Activated CD8-positive, alpha-beta memory T cell treated with anti-CD3 and anti-CD28 coated beads, Interleukin-2, amount 10 ng/mL, durations not matched to agents 7 days and 5 days (primary cell): ENCODE data around the gene DOCK9. TPM values are rescaled to one million over a fixed set of nuclear protein-coding genes. Genes with fewer than 3 reads are reported as not detected.

ENCODE experiments used
- ATAC-seq: fragments of 150-1000 bp; cut with Tn5 transposase; one replicate; pipeline ENCODE4 v1.10.0; 2021; ENCODE audit warnings: moderate library complexity
- CTCF ChIA-PET: fragments of 350-600 bp; sonication (Branson Sonifier 250); formaldehyde crosslinking; loops from one replicate; lab custom pipeline; 2021; ENCODE audit warnings: antibody characterized with exemption; lab: Charles Lee
- DNase-seq: peaks from one replicate; pipeline ENCODE4 v3.0.0-alpha.2; 2020
- H3K27ac Mint-ChIP-seq: one replicate; pipeline ENCODE4 v1.8.0; 2021; ENCODE audit warnings: mild to moderate bottlenecking, mixed read lengths
- H3K27me3 Mint-ChIP-seq: one replicate; pipeline ENCODE4 v1.8.0; 2021; ENCODE audit warnings: mixed read lengths
- H3K36me3 Mint-ChIP-seq: one replicate; pipeline ENCODE4 v1.8.0; 2021; ENCODE audit warnings: mild to moderate bottlenecking, mixed read lengths
- H3K4me1 Mint-ChIP-seq: one replicate; pipeline ENCODE4 v1.8.0; 2021; ENCODE audit warnings: mixed read lengths
- H3K4me3 Mint-ChIP-seq: one replicate; pipeline ENCODE4 v1.8.0; 2021; ENCODE audit warnings: mild to moderate bottlenecking, moderate library complexity, mixed read lengths
- H3K9me3 Mint-ChIP-seq: one replicate; pipeline ENCODE4 v1.8.0; 2022; ENCODE audit warnings: low read depth, mixed read lengths
- total RNA-seq, 2 experiments: library from RNA; stranded (reverse); gene quantifications; one replicate each; pipeline ENCODE4 v1.2.3, GENCODE V29; 2021

Gene DOCK9
- total RNA-seq, 2 experiments from 2014 or later = 37.5 to 79.9 TPM

- Mint-ChIP-seq H3K27me3 (no peaks in the 10 kb centered on the region), H3K4me3 (no peak overlapping the region), H3K27ac (no peak overlapping the region), H3K4me1 (peaks cover 32% of the 10 kb centered on the region), H3K9me3 (peaks cover 5% of the 10 kb centered on the region), H3K36me3 (peaks cover 48% of the 10 kb centered on the region)
- CTCF ChIA-PET = no interaction called here
- ATAC-seq (no peak), DNase-seq (no peak)
Measured at GRCh38 chr13:98871727-98872126, 106.1 kb downstream of the DOCK9 start.

GRCh38 chr13:98869408-98870090 is 108.3 kb downstream of the DOCK9 start:
- peaks cover 42% of the 10 kb centered on the region for H3K36me3 Mint-ChIP-seq
- CTCF ChIA-PET = interaction anchor here (0.7 to 2.1 kb wide), 14 partner anchors 9 to 566 kb away, joined by 3 to 8 read pairs (median 4); no protein-coding TSS in a partner anchor
- ATAC-seq (peak; percentile 48), DNase-seq (no peak)
- H3K9me3 Mint-ChIP-seq = peaks cover 5% of the 10 kb centered on the region
- H3K4me1 Mint-ChIP-seq = peaks cover 15% of the 10 kb centered on the region
- no peaks in the 10 kb centered on the region for H3K27me3 Mint-ChIP-seq
- H3K27ac Mint-ChIP-seq = no peak overlapping the region
- H3K4me3 Mint-ChIP-seq = no peak overlapping the region

GRCh38 chr13:98868932-98869331 is 108.9 kb downstream of the DOCK9 start:
- H3K36me3 Mint-ChIP-seq = peaks cover 40% of the 10 kb centered on the region
- no peak overlapping the region for H3K27ac Mint-ChIP-seq

GRCh38 chr13:98866882-98867281 is 111.0 kb downstream of the DOCK9 start:
- Mint-ChIP-seq H3K9me3 (no peaks in the 10 kb centered on the region), H3K36me3 (peaks cover 32% of the 10 kb centered on the region), H3K4me3 (no peak overlapping the region), H3K27ac (no peak overlapping the region), H3K4me1 (no peaks in the 10 kb centered on the region), H3K27me3 (no peaks in the 10 kb centered on the region)
- no peak for ATAC-seq
- DNase-seq = no peak
- CTCF ChIA-PET = interaction anchor here (1.3 to 2.3 kb wide), 2 partner anchors 9 to 25 kb away, joined by 4 to 9 read pairs; no protein-coding TSS in a partner anchor

More at GRCh38 chr13:98868932-98869331, 108.9 kb downstream of the DOCK9 start:
- CTCF ChIA-PET = interaction anchor here (0.6 to 2.1 kb wide), 13 partner anchors 8 to 567 kb away, joined by 3 to 8 read pairs (median 3); no protein-coding TSS in a partner anchor
- H3K27me3 Mint-ChIP-seq = no peaks in the 10 kb centered on the region
- DNase-seq (no peak), ATAC-seq (no peak)
- peaks cover 9% of the 10 kb centered on the region for H3K4me1 Mint-ChIP-seq
- no peak overlapping the region for H3K4me3 Mint-ChIP-seq
- peaks cover 5% of the 10 kb centered on the region for H3K9me3 Mint-ChIP-seq

- Mint-ChIP-seq H3K4me1 (no peaks in the 10 kb centered on the region), H3K4me3 (no peak overlapping the region), H3K36me3 (peaks cover 35% of the 10 kb centered on the region), H3K9me3 (no peaks in the 10 kb centered on the region), H3K27ac (no peak overlapping the region), H3K27me3 (no peaks in the 10 kb centered on the region)
- no peak for DNase-seq
- CTCF ChIA-PET = interaction anchor here (1.3 kb wide), 1 partner anchor 9 kb away, joined by 3 read pairs; no protein-coding TSS in a partner anchor
- ATAC-seq = no peak
Measured at GRCh38 chr13:98860491-98860890, 117.4 kb downstream of the DOCK9 start.

GRCh38 chr13:98858191-98858590 is 119.7 kb downstream of the DOCK9 start:
- H3K36me3 Mint-ChIP-seq = peaks cover 39% of the 10 kb centered on the region
- no peak for DNase-seq
- CTCF ChIA-PET = interaction anchor here (1.7 kb wide), 1 partner anchor 15 kb away, joined by 3 read pairs; no protein-coding TSS in a partner anchor
- H3K27me3 Mint-ChIP-seq = no peaks in the 10 kb centered on the region
- peaks cover 16% of the 10 kb centered on the region for H3K4me1 Mint-ChIP-seq
- no peak for ATAC-seq
- no peak overlapping the region for H3K27ac Mint-ChIP-seq
- no peak overlapping the region for H3K4me3 Mint-ChIP-seq
- no peaks in the 10 kb centered on the region for H3K9me3 Mint-ChIP-seq

GRCh38 chr13:98856983-98857382 is 120.9 kb downstream of the DOCK9 start:
- H3K4me1 Mint-ChIP-seq = peaks cover 17% of the 10 kb centered on the region
- CTCF ChIA-PET = no interaction called here
- H3K27ac Mint-ChIP-seq = no peak overlapping the region
- DNase-seq (no peak), ATAC-seq (no peak)
- H3K4me3 Mint-ChIP-seq = no peak overlapping the region
- H3K9me3 Mint-ChIP-seq = no peaks in the 10 kb centered on the region
- peaks cover 38% of the 10 kb centered on the region for H3K36me3 Mint-ChIP-seq
- no peaks in the 10 kb centered on the region for H3K27me3 Mint-ChIP-seq

- Mint-ChIP-seq H3K27me3 (no peaks in the 10 kb centered on the region), H3K36me3 (peaks cover 24% of the 10 kb centered on the region), H3K4me3 (no peak overlapping the region), H3K4me1 (peaks cover 17% of the 10 kb centered on the region), H3K27ac (no peak overlapping the region), H3K9me3 (no peaks in the 10 kb centered on the region)
- CTCF ChIA-PET = interaction anchor here (0.7 to 1.2 kb wide), 3 partner anchors 14 to 415 kb away, joined by 3 read pairs; no protein-coding TSS in a partner anchor
- ATAC-seq (no peak), DNase-seq (no peak)
Measured at GRCh38 chr13:98854448-98854847, 123.4 kb downstream of the DOCK9 start.

GRCh38 chr13:98853771-98854221 is 124.1 kb downstream of the DOCK9 start:
- Mint-ChIP-seq H3K36me3 (peaks cover 24% of the 10 kb centered on the region), H3K9me3 (no peaks in the 10 kb centered on the region), H3K4me3 (peak overlapping the region; percentile 17), H3K27ac (peak overlapping the region; percentile 71), H3K4me1 (peaks cover 17% of the 10 kb centered on the region), H3K27me3 (no peaks in the 10 kb centered on the region)
- ATAC-seq (peak; percentile 99), DNase-seq (peak; percentile 85)
- CTCF ChIA-PET = interaction anchor here (1.1 to 1.2 kb wide), 2 partner anchors 15 to 416 kb away, joined by 3 read pairs; no protein-coding TSS in a partner anchor

- Mint-ChIP-seq H3K4me3 (no peak overlapping the region), H3K4me1 (peaks cover 20% of the 10 kb centered on the region), H3K27ac (no peak overlapping the region), H3K27me3 (no peaks in the 10 kb centered on the region), H3K9me3 (no peaks in the 10 kb centered on the region), H3K36me3 (peaks cover 31% of the 10 kb centered on the region)
- CTCF ChIA-PET = interaction anchor here (0.7 to 2.0 kb wide), 2 partner anchors 8 to 11 kb away, joined by 3 to 7 read pairs; no protein-coding TSS in a partner anchor
- no peak for DNase-seq
- no peak for ATAC-seq
Measured at GRCh38 chr13:98851276-98851675, 126.6 kb downstream of the DOCK9 start.

GRCh38 chr13:98848746-98849145 is 129.1 kb downstream of the DOCK9 start:
- CTCF ChIA-PET = interaction anchor here (1.1 to 1.6 kb wide), 2 partner anchors 9 to 175 kb away, joined by 3 to 5 read pairs; no protein-coding TSS in a partner anchor
- Mint-ChIP-seq H3K4me1 (peaks cover 10% of the 10 kb centered on the region), H3K4me3 (no peak overlapping the region), H3K9me3 (no peaks in the 10 kb centered on the region), H3K27ac (no peak overlapping the region), H3K27me3 (no peaks in the 10 kb centered on the region), H3K36me3 (peaks cover 19% of the 10 kb centered on the region)
- ATAC-seq (no peak), DNase-seq (no peak)

GRCh38 chr13:98847780-98848179 is 130.1 kb downstream of the DOCK9 start:
- Mint-ChIP-seq H3K27me3 (no peaks in the 10 kb centered on the region), H3K27ac (no peak overlapping the region), H3K4me3 (no peak overlapping the region), H3K9me3 (no peaks in the 10 kb centered on the region), H3K4me1 (peaks cover 5% of the 10 kb centered on the region), H3K36me3 (peaks cover 18% of the 10 kb centered on the region)
- DNase-seq = no peak
- no peak for ATAC-seq
- CTCF ChIA-PET = no interaction called here

GRCh38 chr13:98846986-98847385 is 130.9 kb downstream of the DOCK9 start:
- Mint-ChIP-seq H3K4me3 (no peak overlapping the region), H3K27me3 (no peaks in the 10 kb centered on the region), H3K9me3 (no peaks in the 10 kb centered on the region), H3K27ac (no peak overlapping the region), H3K4me1 (peaks cover 6% of the 10 kb centered on the region), H3K36me3 (peaks cover 14% of the 10 kb centered on the region)
- ATAC-seq (no peak), DNase-seq (no peak)
- CTCF ChIA-PET = no interaction called here
